Measurements from ENCODE around the gene ZNF792.
"Not testable (repeated sequence)": the region's sequence is repeated elsewhere in the genome, so short reads cannot be mapped to it uniquely, and the experiment has no call there.

Gene ZNF792

GRCh38 chr19:34963573-34964406 lies at the start of gene ZNF792:
Gene ZNF792 (minus strand): TSS chr19:34964229. CDS start chr19:34963662, 567 bp downstream.
- DNase-seq, result peak in 1 of 2 experiments; percentile 61

GRCh38 chr19:35013041-35013819 lies 49.2 kb upstream of the ZNF792 start:
- peak in 1 of 2 experiments; percentile 45 for DNase-seq

- DNase-seq, result no peak
Measured at GRCh38 chr19:35011737-35012682, 48.0 kb upstream of the ZNF792 start.

DNA sequence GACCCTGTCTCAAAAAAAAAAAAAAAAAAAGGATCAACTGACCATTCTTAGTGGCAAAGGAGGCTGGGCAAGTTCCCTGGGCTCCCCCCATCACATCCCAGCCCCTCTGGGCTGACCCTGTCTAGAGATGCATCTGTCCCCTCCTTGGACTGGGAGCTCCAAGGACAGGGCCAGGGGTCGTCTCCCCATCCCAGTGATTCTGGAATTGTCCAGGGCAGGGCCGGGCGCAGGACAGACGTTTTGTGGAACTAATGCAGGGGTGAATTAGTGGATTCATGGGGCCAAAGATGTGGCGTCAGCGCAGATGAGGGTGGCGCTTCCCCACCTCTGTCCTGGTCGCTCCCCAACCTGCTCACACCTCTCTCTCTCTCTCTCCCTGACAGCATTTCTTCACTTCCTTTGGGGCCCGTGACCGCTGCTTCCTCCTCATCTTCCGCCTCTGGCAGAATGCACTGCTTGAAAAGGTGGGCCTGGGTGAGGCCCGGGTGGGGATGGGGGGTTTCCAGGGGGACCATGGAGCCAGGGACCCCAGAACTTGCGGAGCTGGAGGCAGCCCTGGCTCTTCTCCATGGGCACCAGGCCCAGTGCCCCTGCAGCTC lies 47.2 kb upstream of the ZNF792 start:
- DNase-seq, result no peak

GRCh38 chr19:35009424-35010415 lies 45.7 kb upstream of the ZNF792 start:
- DNase-seq, result no peak

GRCh38 chr19:35008891-35009341 lies 44.9 kb upstream of the ZNF792 start:
- DNase-seq, result no peak

GRCh38 chr19:35007427-35007826 lies 43.4 kb upstream of the ZNF792 start:
- DNase-seq, result not testable (repeated sequence)

DNA sequence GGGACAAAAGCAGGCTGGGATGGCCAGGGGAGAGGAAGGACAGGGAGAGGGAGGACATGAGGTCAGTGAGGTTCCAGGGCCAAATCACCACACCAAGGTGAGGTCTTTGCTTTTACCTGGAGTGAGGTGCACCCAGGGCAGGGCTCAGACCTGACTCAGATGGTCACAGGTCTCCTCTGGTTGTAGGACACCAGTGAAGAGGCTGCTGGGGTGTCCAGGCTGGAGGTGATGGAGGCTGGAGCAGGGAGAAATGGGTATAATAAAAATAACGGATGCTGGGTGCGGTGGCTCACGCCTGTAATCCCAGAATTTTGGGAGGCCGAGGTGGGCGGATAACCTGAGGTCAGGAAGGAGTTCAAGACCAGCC lies 43.0 kb upstream of the ZNF792 start:
- DNase-seq, result no peak

DNA sequence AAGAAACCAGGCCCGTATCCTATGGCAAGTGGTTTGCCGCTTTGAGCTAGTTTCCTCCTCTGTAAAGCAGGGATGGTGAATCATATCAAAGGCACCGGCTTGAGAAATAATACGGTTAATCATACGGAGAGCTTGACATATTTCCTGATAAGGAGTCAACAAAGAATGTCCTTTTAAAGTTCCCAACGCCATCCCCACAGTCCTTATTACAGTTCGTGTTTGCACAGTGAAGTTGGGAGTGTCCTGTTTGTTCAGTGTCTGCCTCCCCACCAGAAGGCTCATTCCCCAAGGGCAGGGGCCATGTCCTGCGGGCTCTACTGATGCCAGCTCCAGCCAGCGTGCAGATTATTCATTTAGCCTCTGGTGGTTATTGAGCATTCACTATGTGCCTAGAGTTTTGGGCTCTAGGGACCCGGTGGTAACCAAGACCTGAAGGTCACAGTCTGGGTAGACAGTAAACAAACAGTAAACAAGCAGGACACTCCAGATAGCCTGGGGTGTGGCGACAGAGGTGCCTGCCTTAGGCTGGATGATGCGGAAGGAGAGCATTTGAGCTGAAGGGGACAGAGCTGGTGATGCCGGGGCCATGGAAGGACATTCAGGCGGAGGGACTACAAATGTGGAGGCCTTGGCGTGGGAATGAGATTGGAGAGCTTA lies 42.4 kb upstream of the ZNF792 start:
- DNase-seq, result no peak

GRCh38 chr19:35006007-35006341 lies 41.9 kb upstream of the ZNF792 start:
- DNase-seq, result not testable (repeated sequence)

DNA sequence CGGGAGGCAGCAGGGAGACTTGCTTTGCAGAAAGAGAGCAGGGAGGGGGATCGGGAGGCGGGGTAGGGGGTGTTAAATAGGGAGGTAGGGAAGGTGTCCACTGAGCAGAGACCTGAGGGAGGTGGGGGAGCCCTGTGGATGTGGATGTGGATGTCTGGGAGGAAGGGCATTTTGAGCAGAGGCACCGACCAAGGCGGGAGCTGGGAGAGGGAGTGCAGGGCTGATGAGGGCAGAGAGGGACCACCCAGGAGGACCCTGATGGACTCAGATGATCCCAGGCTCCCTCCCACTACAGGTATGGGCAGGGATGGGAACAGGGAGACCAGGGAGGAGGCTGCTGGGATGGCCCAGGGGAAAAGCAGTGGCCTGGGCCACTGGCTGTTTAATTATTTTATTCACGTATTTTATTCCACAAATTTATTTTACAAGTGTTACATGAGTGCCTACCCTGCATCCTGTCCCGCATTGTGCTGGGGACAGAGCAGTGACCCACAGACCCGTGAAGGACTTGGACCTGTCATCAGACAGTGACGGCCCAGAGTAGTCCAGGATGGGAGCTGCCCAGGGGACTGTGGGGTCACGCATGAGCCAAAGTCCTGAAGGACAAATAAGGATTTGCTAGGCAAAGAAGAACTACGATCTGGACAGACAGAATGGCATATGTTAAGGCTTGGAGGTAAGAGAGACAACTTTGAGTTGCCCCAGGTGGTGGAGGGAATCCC lies 41.4 kb upstream of the ZNF792 start:
- DNase-seq, result no peak

DNA sequence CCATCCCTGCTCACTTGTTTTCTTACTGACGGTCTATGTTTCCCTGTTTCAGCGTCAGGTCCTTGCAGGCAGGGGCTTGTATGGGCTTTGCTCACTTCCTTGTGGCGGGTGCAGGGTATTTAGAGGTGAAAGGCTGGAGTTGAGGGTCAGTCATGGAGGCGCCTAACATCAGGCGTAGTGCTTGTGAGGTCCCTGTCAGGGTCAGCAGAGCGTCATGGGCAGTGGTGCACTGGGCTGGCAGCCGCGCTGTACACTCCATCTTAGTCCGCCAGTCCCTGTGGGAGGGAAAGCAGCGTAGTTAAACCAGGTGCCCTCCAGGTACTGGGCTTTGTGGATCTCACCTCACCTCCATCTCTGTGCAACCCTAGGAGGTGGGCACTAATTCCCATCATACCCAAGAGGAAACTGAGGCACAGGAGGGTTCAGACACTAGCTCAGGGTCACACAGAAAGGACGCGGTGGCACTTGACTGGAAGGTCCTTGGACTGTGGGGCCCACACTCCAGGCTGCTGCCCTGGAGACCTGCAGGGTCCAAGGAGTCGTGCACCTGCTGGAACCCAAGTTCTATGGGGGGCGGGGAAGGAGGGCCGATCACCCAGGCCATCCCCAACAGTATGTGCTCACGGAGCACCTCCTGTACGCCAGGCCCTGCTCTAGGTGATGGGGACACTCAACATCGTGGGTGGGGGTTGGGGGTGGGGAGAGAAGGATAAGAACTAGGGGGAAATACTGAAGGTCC lies 40.7 kb upstream of the ZNF792 start:
- no peak for DNase-seq

DNA sequence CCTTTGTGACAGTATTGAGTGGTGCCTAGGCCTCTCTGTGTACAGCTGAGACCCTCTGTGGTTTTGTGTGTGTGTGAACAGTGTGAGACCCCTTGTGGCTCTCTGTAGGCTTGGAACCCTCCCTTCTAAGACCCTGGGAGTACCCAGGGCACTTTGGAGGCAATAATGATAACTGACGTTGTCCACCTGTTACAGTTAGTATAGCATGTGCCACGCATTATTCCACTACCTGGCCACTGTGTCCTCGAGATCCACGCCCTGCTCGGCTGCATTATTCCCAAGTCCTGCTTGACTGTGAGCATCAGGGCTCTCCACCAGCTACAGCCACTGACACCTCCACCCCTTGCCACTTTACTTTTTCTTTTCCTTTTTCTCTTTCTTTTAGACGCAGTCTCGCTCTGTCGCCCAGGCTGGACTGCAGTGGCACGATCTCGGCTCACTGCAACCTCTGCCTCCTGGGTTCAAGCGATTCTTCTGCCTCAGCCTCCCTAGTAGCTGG lies 38.1 kb upstream of the ZNF792 start:
- no peak for DNase-seq

DNA sequence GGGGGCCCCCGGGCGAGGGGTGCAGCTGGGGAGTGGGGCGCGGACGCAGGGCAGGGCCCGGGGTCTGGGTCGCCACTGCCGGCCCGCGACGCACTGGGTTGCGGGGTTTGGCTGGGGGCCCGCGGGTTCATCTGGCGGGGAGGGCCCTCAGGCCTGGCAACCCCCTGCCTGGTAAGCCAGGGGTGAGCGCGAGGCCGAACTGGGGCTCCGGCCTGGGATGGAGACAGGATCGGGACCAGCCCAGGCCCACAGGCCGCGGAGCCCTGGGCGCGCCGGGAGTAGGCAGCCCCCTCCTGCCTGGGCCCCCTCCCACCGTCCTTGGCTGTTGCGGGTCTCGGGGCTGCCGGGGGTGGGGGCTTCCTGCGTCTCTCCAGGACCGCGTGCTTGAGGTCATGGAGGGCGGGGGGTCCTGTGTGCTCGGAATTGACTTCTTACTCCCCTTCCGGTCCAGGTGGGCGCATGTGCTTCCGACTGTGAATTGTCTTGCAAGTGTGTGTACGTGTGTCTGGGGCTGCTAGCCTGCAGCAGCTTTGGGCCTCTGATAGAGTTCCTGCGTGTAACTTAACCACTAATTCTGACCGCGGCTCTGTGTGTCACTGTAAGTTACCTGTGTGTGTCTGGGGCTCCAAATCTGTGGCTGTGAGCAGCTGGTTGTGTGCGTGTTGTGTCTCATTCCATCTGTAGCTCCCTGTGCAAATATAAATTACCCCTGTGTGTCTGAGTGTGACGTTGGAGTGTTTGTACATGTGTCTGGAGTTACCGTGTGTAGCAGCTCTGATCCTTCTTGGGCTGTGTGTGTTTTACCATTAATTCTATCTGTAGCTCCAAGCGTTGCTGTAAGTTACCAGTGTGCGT lies 36.8 kb upstream of the ZNF792 start:
- DNase-seq, result no peak

DNA sequence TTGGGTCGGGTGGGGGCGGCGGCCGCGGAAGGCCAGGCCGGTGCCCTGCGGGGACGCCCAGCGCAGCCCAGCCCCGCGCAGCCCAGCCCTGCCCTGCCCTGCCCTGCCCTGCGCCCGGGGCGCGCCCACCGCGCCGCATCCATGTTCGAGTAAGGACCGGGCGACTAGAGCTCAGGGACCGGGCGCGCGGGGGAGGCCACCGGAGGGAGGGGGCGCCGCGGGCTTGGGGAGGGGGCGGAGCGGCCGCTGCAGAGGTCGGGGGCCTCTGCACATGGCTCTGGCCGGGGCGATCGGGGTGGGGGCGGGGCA lies 36.3 kb upstream of the ZNF792 start:
- no peak for DNase-seq

- peak; percentile 29 to 79 for DNase-seq
Measured at GRCh38 chr19:34999498-35000337, 35.7 kb upstream of the ZNF792 start, which contains the start of gene GRAMD1A. Gene GRAMD1A (plus strand): TSS chr19:35000323. CDS start chr19:35000479, 156 bp downstream.

Measured in NCI-H446 (cell line).